ENCODE results near the gene WIF1. TPM values are rescaled to one million over a fixed set of nuclear protein-coding genes. Genes with fewer than 3 reads are reported as not detected.

The WIF1 gene
- total and polyA plus RNA-seq, 4 donors, result 16.9 to 109 (median 51.0) TPM

GRCh38 chr12:65022421-65022820, 98.7 kb downstream of the WIF1 start:
- 89 to 90% methylated on average over 3 of the region's 3 CpGs for WGBS, 2 donors

DNA sequence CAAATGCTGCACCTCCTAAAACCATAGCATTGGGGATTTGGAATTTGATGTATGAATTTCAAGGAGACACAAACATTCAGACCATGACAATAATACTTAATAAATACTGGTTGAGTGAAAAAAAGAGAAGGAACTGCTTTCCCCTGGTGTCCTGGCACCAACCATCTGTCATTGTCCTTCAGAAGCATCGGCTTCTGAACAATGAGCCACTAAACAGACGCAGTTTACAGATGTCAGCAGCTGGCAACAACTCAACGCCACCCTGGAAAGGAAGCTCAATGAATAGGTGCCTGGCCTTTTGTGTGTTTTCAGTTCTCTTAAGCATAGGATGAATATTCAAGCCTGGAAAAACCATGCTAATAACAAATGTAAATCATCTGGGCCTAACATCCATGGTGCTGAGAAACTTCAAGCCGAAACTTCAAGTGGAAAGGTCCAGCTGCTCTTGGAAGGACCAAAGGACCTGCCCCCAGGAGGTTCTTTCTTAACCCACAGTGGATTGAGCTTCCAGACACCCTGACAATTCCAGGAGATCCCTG, 101.3 kb downstream of the WIF1 start:
- DNase-seq (no peak), ATAC-seq (ENCODE audit: insufficient read depth, low FRiP score) (no peak)
- Histone ChIP-seq H3K4me3 (no peak overlapping the region), H3K4me1 (ENCODE audit: control insufficient read depth in 5 of 5, insufficient read depth in 5 of 5, low read length in 5 of 5) (peaks cover 0 to 6% (median 0%) of the 10 kb centered on the region in 5 donors), H3K27ac (ENCODE audit: low read depth in 1 of 2, low read length in 1 of 2) (no peak overlapping the region), H3K9me3 (ENCODE audit: control insufficient read depth in 4 of 4, insufficient read depth in 3 of 4, low read length in 3 of 4) (peaks cover 0 to 2% (median 0%) of the 10 kb centered on the region in 4 donors), H3K9ac (ENCODE audit: insufficient read depth in 1 of 2, low read length in 2 of 2) (no peak overlapping the region), H3K36me3 (ENCODE audit: control insufficient read depth in 4 of 4, insufficient read depth in 4 of 4, low read length in 4 of 4) (no peaks in the 10 kb centered on the region), H3K27me3 (ENCODE audit: control insufficient read depth in 3 of 3, insufficient read depth in 3 of 3, low read length in 2 of 3) (no peaks in the 10 kb centered on the region)
- TF ChIP-seq, protein P1, sequence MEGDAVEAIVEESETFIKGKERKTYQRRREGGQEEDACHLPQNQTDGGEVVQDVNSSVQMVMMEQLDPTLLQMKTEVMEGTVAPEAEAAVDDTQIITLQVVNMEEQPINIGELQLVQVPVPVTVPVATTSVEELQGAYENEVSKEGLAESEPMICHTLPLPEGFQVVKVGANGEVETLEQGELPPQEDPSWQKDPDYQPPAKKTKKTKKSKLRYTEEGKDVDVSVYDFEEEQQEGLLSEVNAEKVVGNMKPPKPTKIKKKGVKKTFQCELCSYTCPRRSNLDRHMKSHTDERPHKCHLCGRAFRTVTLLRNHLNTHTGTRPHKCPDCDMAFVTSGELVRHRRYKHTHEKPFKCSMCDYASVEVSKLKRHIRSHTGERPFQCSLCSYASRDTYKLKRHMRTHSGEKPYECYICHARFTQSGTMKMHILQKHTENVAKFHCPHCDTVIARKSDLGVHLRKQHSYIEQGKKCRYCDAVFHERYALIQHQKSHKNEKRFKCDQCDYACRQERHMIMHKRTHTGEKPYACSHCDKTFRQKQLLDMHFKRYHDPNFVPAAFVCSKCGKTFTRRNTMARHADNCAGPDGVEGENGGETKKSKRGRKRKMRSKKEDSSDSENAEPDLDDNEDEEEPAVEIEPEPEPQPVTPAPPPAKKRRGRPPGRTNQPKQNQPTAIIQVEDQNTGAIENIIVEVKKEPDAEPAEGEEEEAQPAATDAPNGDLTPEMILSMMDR (IDR thresholded peaks at IDR 0.05; ENCODE audit: control extremely low read depth, extremely low read depth), result no peak
- WGBS, 2 donors, result 70 to 81% methylated on average over 4 of the region's 4 CpGs

More at GRCh38 chr12:65022421-65022820, 98.7 kb downstream of the WIF1 start:
- H3K4me1 ChIP-seq (ENCODE audit: control insufficient read depth in 5 of 5, insufficient read depth in 5 of 5, low read length in 5 of 5), result peaks cover 0 to 22% (median 0%) of the 10 kb centered on the region in 5 donors
- no peak overlapping the region for H3K4me3 ChIP-seq
- no peaks in the 10 kb centered on the region for H3K9me3 ChIP-seq (ENCODE audit: control insufficient read depth in 4 of 4, insufficient read depth in 3 of 4, low read length in 3 of 4)
- H3K27ac ChIP-seq (ENCODE audit: low read depth in 1 of 2, low read length in 1 of 2), result no peak overlapping the region
- no peak for DNase-seq
- TF ChIP-seq, protein P1 (IDR thresholded peaks at IDR 0.05; ENCODE audit: control extremely low read depth, extremely low read depth), result no peak
- H3K27me3 ChIP-seq (ENCODE audit: control insufficient read depth in 3 of 3, insufficient read depth in 3 of 3, low read length in 2 of 3), result no peaks in the 10 kb centered on the region
- no peak overlapping the region for H3K9ac ChIP-seq (ENCODE audit: insufficient read depth in 1 of 2, low read length in 2 of 2)
- no peak for ATAC-seq (ENCODE audit: insufficient read depth, low FRiP score)
- no peaks in the 10 kb centered on the region for H3K36me3 ChIP-seq (ENCODE audit: control insufficient read depth in 4 of 4, insufficient read depth in 4 of 4, low read length in 4 of 4)

DNA sequence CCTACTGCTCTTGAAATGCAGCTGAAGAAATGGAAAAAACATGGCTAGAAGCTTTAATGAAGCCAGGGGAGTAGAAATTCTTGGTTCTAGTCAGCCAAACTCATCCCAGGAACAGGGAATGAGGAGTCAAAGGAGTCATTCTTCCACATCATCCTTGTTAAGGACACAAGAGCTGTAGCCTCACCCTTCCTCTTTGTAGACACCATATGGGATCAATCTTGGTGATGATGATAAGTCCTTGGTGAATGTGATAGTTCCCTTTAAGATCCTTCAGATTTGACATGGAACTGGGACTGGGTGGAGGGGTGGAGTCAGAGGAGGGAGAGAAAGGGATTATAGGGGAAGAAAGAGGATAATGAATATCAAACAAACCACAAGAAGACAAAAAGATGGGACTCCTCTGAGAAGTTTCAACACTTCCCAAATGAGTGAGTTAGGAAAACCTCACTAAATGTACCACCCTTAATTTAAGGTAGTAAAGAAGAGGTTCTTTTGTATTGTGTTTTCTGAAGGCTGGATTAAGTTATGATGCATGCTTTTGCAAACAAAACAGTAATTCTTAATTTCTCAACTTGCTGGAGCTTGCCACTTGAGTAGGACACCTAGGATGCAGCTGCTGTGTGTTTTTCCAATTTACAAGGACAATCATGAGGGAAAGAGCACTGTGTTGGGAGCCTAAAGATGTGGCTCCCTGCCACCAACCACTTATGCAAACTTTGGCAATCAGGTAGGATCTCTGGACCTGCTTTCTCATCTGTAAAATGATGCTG, 104.0 kb downstream of the WIF1 start:
- H3K9me3 ChIP-seq (ENCODE audit: control insufficient read depth in 4 of 4, insufficient read depth in 3 of 4, low read length in 3 of 4), result peaks cover 0 to 2% (median 0%) of the 10 kb centered on the region in 4 donors
- H3K4me3 ChIP-seq, result no peak overlapping the region
- no peaks in the 10 kb centered on the region for H3K4me1 ChIP-seq (ENCODE audit: control insufficient read depth in 5 of 5, insufficient read depth in 5 of 5, low read length in 5 of 5)
- no peaks in the 10 kb centered on the region for H3K27me3 ChIP-seq (ENCODE audit: control insufficient read depth in 3 of 3, insufficient read depth in 3 of 3, low read length in 2 of 3)
- ATAC-seq (ENCODE audit: insufficient read depth, low FRiP score), result no peak
- no peak overlapping the region for H3K27ac ChIP-seq (ENCODE audit: low read depth in 1 of 2, low read length in 1 of 2)
- no peak for DNase-seq
- TF ChIP-seq, protein P1 (IDR thresholded peaks at IDR 0.05; ENCODE audit: control extremely low read depth, extremely low read depth), result no peak
- no peak overlapping the region for H3K9ac ChIP-seq (ENCODE audit: insufficient read depth in 1 of 2, low read length in 2 of 2)
- H3K36me3 ChIP-seq (ENCODE audit: control insufficient read depth in 4 of 4, insufficient read depth in 4 of 4, low read length in 4 of 4), result no peaks in the 10 kb centered on the region
